ENCODE data around the gene CDC34. TPM values are rescaled to one million over a fixed set of nuclear protein-coding genes. Genes with fewer than 3 reads are reported as not detected.

The CDC34 gene
- total and polyA plus RNA-seq, 2 of the 8 experiments (the other 6 are each of a cell fraction or from before 2014, with no cell fraction given), result 95.9 to 129 TPM

DNA sequence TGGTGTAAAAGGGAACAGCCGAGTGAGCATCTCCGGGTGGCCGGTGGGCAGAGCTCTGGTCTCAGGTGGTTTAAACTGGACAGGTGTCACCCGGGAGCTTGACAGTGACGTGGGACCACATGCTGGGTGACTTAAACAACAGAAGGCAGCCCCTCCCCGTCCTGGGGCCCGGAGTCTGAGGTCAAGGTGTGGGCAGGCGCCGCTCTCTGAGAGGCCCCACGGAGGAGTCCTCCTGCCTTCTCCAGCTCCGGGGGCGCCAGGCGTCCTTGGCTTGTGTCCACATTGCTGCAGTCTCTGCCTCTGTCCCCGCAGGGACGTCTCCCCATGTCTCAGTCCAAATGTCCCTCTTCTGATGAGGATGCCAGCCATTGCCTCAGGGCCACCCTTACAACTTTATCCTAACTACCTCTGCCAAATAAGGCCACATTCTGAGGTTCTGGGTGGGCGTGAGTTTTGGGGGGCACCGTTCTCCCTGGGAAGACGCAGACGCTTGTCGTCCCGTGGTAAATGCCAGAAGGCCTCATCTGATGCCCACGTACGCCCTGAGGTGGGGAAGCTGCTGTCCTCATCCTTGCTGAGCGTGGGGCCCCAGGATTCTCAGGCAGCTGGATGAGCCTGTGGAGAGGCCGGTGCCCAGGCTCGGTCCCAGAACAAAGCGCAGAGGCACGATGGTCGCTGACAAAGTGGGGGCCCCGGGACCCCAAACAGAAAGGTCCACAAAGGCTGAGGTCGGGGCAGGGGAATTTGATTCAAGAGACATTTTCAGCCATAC, 25.2 kb downstream of the CDC34 start:
- Histone ChIP-seq H2BK5ac (ENCODE audit: low read depth, low read length) (no peak overlapping the region), H3K23me2 (ENCODE audit: low read depth, low read length) (no peaks in the 10 kb centered on the region; the same call in 1 of the 2 replicates), H3K27ac (ENCODE audit: low read depth, low read length) (no peak overlapping the region), H4K91ac (replicated peaks; ENCODE audit: insufficient read length, low read length) (no peak overlapping the region), H2BK120ac (replicated peaks; ENCODE audit: low read depth, low read length) (no peak overlapping the region), H3K23ac (ENCODE audit: insufficient read length) (no peak overlapping the region), H2BK15ac (ENCODE audit: low read length) (no peak overlapping the region), H4K5ac (ENCODE audit: insufficient read length, low read depth, low read length) (no peak overlapping the region), H3K14ac (ENCODE audit: insufficient read length) (no peak overlapping the region), H3K4ac (replicated peaks; ENCODE audit: insufficient read length, low read depth, low read length) (no peak overlapping the region), H2BK20ac (ENCODE audit: low read length) (no peak overlapping the region), H2BK12ac (ENCODE audit: low read depth, low read length) (no peak overlapping the region), H3K4me3 (ENCODE audit: extremely low read depth in 1 of 4, insufficient read depth in 2 of 4, low read depth in 3 of 4, low read length in 4 of 4) (no peak overlapping the region), H3K56ac (replicated peaks; ENCODE audit: insufficient read length, low read depth, low read length) (no peak overlapping the region), H4K20me1 (replicated peaks in 1 of 2; ENCODE audit: control insufficient read depth in 1 of 2, insufficient read depth in 2 of 2, low read length in 2 of 2) (peaks cover 0 to 2% of the 10 kb centered on the region in 2 experiments), H3K79me2 (ENCODE audit: control insufficient read depth in 1 of 2, insufficient read depth in 2 of 2, low read length in 2 of 2) (no peaks in the 10 kb centered on the region), H2AFZ (ENCODE audit: low read length) (no peak overlapping the region), H3K79me1 (ENCODE audit: low read depth, low read length) (no peaks in the 10 kb centered on the region), H3K9ac (replicated peaks in 1 of 4; ENCODE audit: extremely low read depth in 1 of 4, low read depth in 3 of 4, low read length in 3 of 4) (no peak overlapping the region), H4K8ac (ENCODE audit: extremely low read depth, insufficient read depth, low read length) (no peak overlapping the region), H3K36me3 (ENCODE audit: control insufficient read depth in 2 of 4, insufficient read depth in 4 of 4, low read length in 3 of 4) (no peaks in the 10 kb centered on the region), H3K4me2 (ENCODE audit: insufficient read depth in 1 of 2, low read depth in 2 of 2, low read length in 2 of 2) (no peak overlapping the region), H3K27me3 (replicated peaks in 1 of 4; ENCODE audit: control insufficient read depth in 3 of 4, extremely low read depth in 1 of 4, insufficient read depth in 3 of 4, low read length in 3 of 4) (no peaks in the 10 kb centered on the region), H2AK5ac (ENCODE audit: low read depth, low read length) (no peak overlapping the region), H3K9me3 (ENCODE audit: insufficient read depth in 2 of 2, low read depth in 1 of 2, low read length in 1 of 2) (no peaks in the 10 kb centered on the region; a peak in 1 of 4 replicates), H3K4me1 (replicated peaks in 1 of 4; ENCODE audit: control insufficient read depth in 3 of 4, insufficient read depth in 4 of 4, low read length in 3 of 4) (no peaks in the 10 kb centered on the region; a peak in 2 of 7 replicates), H3K18ac (ENCODE audit: extremely low read depth, low read length) (no peak overlapping the region; the same call in 1 of the 2 replicates)
- ChIA-PET CTCF (ENCODE audit: partially characterized antibody) (interaction anchor here (1.3 to 1.4 kb wide), 2 partner anchors 20 to 24 kb away, joined by 4 to 5 read pairs; no protein-coding TSS in a partner anchor), POLR2A (ENCODE audit: partially characterized antibody) (interaction anchor here (0.7 to 7.1 kb wide), 7 partner anchors 11 to 25 kb away, joined by 3 to 38 read pairs (median 10); partner anchors contain the start of genes BSG and CDC34)
- DNase-seq (ENCODE audit: low read depth in 1 of 2, low spot score in 2 of 2), result no peak
- TF ChIP-seq CBX8 (IDR thresholded peaks at IDR 0.05; ENCODE audit: borderline replicate concordance, low read depth, low read length) (no peak), POU5F1 (IDR thresholded peaks at IDR 0.05; ENCODE audit: low read depth, low read length) (no peak), SRF (IDR thresholded peaks at IDR 0.05; ENCODE audit: low read depth, low read length) (no peak), MAFK (IDR thresholded peaks at IDR 0.05; ENCODE audit: low read depth, low read length) (no peak), SP4 (IDR thresholded peaks at IDR 0.05; ENCODE audit: low read length) (no peak), RFX5 (IDR thresholded peaks at IDR 0.05; ENCODE audit: borderline replicate concordance, low read depth, low read length) (no peak), JUND (IDR thresholded peaks at IDR 0.05; ENCODE audit: low read length) (no peak), CHD1 (IDR thresholded peaks at IDR 0.05; ENCODE audit: low read depth, low read length) (no peak)
- TF ChIP-seq, protein P1, sequence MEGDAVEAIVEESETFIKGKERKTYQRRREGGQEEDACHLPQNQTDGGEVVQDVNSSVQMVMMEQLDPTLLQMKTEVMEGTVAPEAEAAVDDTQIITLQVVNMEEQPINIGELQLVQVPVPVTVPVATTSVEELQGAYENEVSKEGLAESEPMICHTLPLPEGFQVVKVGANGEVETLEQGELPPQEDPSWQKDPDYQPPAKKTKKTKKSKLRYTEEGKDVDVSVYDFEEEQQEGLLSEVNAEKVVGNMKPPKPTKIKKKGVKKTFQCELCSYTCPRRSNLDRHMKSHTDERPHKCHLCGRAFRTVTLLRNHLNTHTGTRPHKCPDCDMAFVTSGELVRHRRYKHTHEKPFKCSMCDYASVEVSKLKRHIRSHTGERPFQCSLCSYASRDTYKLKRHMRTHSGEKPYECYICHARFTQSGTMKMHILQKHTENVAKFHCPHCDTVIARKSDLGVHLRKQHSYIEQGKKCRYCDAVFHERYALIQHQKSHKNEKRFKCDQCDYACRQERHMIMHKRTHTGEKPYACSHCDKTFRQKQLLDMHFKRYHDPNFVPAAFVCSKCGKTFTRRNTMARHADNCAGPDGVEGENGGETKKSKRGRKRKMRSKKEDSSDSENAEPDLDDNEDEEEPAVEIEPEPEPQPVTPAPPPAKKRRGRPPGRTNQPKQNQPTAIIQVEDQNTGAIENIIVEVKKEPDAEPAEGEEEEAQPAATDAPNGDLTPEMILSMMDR (IDR thresholded peaks at IDR 0.05; ENCODE audit: control extremely low read depth in 1 of 3, insufficient read depth in 1 of 3, low read depth in 1 of 3, low read length in 3 of 3), result no peak
- TF ChIP-seq, protein P2, sequence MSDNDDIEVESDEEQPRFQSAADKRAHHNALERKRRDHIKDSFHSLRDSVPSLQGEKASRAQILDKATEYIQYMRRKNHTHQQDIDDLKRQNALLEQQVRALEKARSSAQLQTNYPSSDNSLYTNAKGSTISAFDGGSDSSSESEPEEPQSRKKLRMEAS (IDR thresholded peaks at IDR 0.05), result no peak
- 90% methylated on average over 27 of the region's 31 CpGs; no CpG with 5 or more reads in 1 of the 2 experiments for WGBS, 2 experiments (ENCODE audit: extremely low coverage in 1 of 2, insufficient coverage in 1 of 2, insufficient read length in 1 of 2, insufficient replicate concordance in 2 of 2, low coverage in 1 of 2, low lambda C conversion rate in 2 of 2, missing lambda C conversion rate in 1 of 2)
- no peak for FAIRE-seq

Measured in H1 (cell line).